Measurements from ENCODE around the gene RBFA. TPM values are rescaled to one million over a fixed set of nuclear protein-coding genes. Genes with fewer than 3 reads are reported as not detected.

RBFA gene
- total RNA-seq, 1 experiment from 2014 or later, result 45.3 TPM

DNA sequence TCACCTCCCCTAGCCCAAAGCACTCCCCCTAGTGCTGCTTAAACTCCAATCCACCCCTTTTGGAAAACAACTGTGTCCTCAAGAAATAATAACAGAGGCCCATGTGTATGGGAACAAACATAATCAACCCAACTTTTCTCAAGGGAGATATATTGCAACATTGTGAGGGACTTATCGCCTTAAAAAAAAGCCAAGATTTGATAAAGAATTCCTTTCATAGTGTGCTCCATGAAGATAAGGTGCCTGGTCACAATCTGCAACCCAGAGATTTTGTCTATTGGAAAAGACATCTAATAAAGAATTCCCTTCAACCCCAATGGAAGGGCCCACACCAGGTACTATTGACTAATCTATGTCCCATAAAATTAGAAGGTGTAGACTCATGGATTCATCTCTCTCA, 4.5 kb upstream of the RBFA start:
- ChIA-PET CTCF (no interaction called here), POLR2A (no interaction called here), RAD21 (ENCODE audit: low non-redundant PET in 1 of 2, low total read pairs in 2 of 2, uncharacterized antibody in 2 of 2, unreplicated experiment in 2 of 2) (no interaction called here)
- Histone ChIP-seq H3K36me3 (ENCODE audit: control insufficient read depth in 1 of 2, insufficient read depth in 2 of 2, low read length in 2 of 2) (no peaks in the 10 kb centered on the region), H4K20me1 (ENCODE audit: insufficient read depth) (no peaks in the 10 kb centered on the region), H3K79me2 (ENCODE audit: insufficient read depth, low read length) (peaks cover 2% of the 10 kb centered on the region), H3K27ac (ENCODE audit: low read depth, low read length) (no peak overlapping the region), H3K4me1 (ENCODE audit: control insufficient read depth in 1 of 2, insufficient read depth in 2 of 2, low read length in 2 of 2) (peaks cover 4 to 9% of the 10 kb centered on the region in 2 experiments; a peak in 3 of 4 replicates), H3K9me2 (ENCODE audit: insufficient read depth) (no peaks in the 10 kb centered on the region), H3K27me3 (ENCODE audit: insufficient read depth, low read length) (no peaks in the 10 kb centered on the region), H2AFZ (ENCODE audit: low read depth, low read length, poor library complexity, severe bottlenecking) (no peak overlapping the region), H3K4me3 (replicated peaks in 1 of 2; ENCODE audit: low read depth in 1 of 2, low read length in 2 of 2) (no peak overlapping the region), H3K9ac (ENCODE audit: low read length) (no peak overlapping the region), H3K4me2 (ENCODE audit: low read length) (no peak overlapping the region), H3K9me3 (ENCODE audit: control insufficient read depth in 1 of 2, insufficient read depth in 1 of 2, low read depth in 1 of 2, low read length in 2 of 2) (peaks cover 0 to 6% of the 10 kb centered on the region in 2 experiments; a peak in 2 of 4 replicates)
- no TSS peak for BruUV-seq (replicated peaks)
- TF ChIP-seq YY1 (IDR thresholded peaks at IDR 0.05; ENCODE audit: extremely low read depth, insufficient replicate concordance, low read depth, low read length) (no peak), ZBTB33 (IDR thresholded peaks at IDR 0.05; ENCODE audit: extremely low read depth, insufficient replicate concordance, low read length) (no peak), ATF3 (IDR thresholded peaks at IDR 0.05) (no peak), EGR1 (IDR thresholded peaks at IDR 0.05; ENCODE audit: low read depth) (no peak), ZFX (IDR thresholded peaks at IDR 0.05) (no peak), EZH2 (IDR thresholded peaks at IDR 0.05) (no peak), SRF (IDR thresholded peaks at IDR 0.05; ENCODE audit: low read depth) (no peak), RAD21 (IDR thresholded peaks at IDR 0.05; ENCODE audit: low read depth) (no peak), ZNF274 (IDR thresholded peaks at IDR 0.05; ENCODE audit: low read depth, low read length) (no peak), FOSL1 (IDR thresholded peaks at IDR 0.05; ENCODE audit: low read depth) (no peak), TCF7L2 (IDR thresholded peaks at IDR 0.05; ENCODE audit: borderline replicate concordance, extremely low read depth, insufficient read depth, insufficient read length) (no peak), JUND (IDR thresholded peaks at IDR 0.05) (no peak), REST (IDR thresholded peaks at IDR 0.05; ENCODE audit: low read depth) (no peak), CEBPB (IDR thresholded peaks at IDR 0.05; ENCODE audit: low read depth) (no peak), EZH2phosphoT487 (IDR thresholded peaks at IDR 0.05; ENCODE audit: borderline replicate concordance) (no peak), MAX (IDR thresholded peaks at IDR 0.05) (no peak), POLR2A (IDR thresholded peaks at IDR 0.05; ENCODE audit: borderline replicate concordance, extremely low read depth, insufficient read depth, insufficient read length) (no peak), POLR2AphosphoS5 (IDR thresholded peaks at IDR 0.05; ENCODE audit: low read depth, low read length) (no peak)
- TF ChIP-seq, protein P1, sequence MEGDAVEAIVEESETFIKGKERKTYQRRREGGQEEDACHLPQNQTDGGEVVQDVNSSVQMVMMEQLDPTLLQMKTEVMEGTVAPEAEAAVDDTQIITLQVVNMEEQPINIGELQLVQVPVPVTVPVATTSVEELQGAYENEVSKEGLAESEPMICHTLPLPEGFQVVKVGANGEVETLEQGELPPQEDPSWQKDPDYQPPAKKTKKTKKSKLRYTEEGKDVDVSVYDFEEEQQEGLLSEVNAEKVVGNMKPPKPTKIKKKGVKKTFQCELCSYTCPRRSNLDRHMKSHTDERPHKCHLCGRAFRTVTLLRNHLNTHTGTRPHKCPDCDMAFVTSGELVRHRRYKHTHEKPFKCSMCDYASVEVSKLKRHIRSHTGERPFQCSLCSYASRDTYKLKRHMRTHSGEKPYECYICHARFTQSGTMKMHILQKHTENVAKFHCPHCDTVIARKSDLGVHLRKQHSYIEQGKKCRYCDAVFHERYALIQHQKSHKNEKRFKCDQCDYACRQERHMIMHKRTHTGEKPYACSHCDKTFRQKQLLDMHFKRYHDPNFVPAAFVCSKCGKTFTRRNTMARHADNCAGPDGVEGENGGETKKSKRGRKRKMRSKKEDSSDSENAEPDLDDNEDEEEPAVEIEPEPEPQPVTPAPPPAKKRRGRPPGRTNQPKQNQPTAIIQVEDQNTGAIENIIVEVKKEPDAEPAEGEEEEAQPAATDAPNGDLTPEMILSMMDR (IDR thresholded peaks at IDR 0.05 in 2 of 3, conservative IDR thresholded peaks at IDR 0.05 in 1 of 3; ENCODE audit: borderline replicate concordance in 1 of 3, insufficient read depth in 1 of 3, low read depth in 2 of 3, low read length in 2 of 3), result no peak
- no peak for DNase-seq (ENCODE audit: low read depth, low spot score)
- no peak for ATAC-seq
- intact Hi-C loops (cut with micrococcal nuclease), result no loop called here

Measured in HCT116 (cell line).